Smooth muscle cell (in vitro differentiated cells): ENCODE measurements around the gene TNFAIP1. TPM values are rescaled to one million over a fixed set of nuclear protein-coding genes. Genes with fewer than 3 reads are reported as not detected.

ENCODE experiments used
- DNase-seq: peaks from one replicate; lab custom pipeline; 2025; ENCODE audit not compliant: unreplicated experiment; lab: John Stamatoyannopoulos, UW
- H2AFZ ChIP-seq: fragments of 200-600 bp; sonication (generic); 2 replicates; pipeline ENCODE4 v1.6.0; 2016; ENCODE audit warnings: antibody characterized with exemption, low read depth, mild to moderate bottlenecking
- H3F3A ChIP-seq: fragments of 200-600 bp; sonication (generic); 2 replicates; pipeline ENCODE4 v1.6.0; 2017; ENCODE audit warnings: antibody characterized with exemption, low read depth
- H3K27ac ChIP-seq: fragments of 200-600 bp; sonication (generic); 2 replicates; pipeline ENCODE4 v1.5.1; 2016; ENCODE audit warnings: low read depth, mild to moderate bottlenecking
- H3K27me3 ChIP-seq: fragments of 200-600 bp; sonication (generic); 2 replicates; pipeline ENCODE4 v1.6.1; 2016; ENCODE audit warnings: low read depth, mild to moderate bottlenecking
- H3K36me3 ChIP-seq: fragments of 200-600 bp; sonication (generic); 2 replicates; pipeline ENCODE4 v1.5.1; 2016; ENCODE audit warnings: low read depth
- H3K4me1 ChIP-seq: fragments of 200-600 bp; sonication (generic); 2 replicates; pipeline ENCODE4 v1.5.1; 2016; ENCODE audit warnings: low read depth
- H3K4me2 ChIP-seq: fragments of 200-600 bp; sonication (generic); 2 replicates; pipeline ENCODE4 v1.6.0; 2016; ENCODE audit warnings: mild to moderate bottlenecking
- H3K4me3 ChIP-seq: fragments of 200-600 bp; sonication (generic); 2 replicates; pipeline ENCODE4 v1.5.1; 2016; ENCODE audit warnings: mild to moderate bottlenecking
- H3K79me2 ChIP-seq: fragments of 200-600 bp; sonication (generic); 2 replicates; pipeline ENCODE4 v1.6.0; 2016; ENCODE audit warnings: low read depth, mild to moderate bottlenecking
- H3K9ac ChIP-seq: fragments of 200-600 bp; sonication (generic); 2 replicates; pipeline ENCODE4 v1.6.0; 2016; ENCODE audit warnings: low read depth
- H3K9me3 ChIP-seq: fragments of 200-600 bp; sonication (generic); replicated peaks from 2 replicates; pipeline ENCODE4 v1.5.1; 2016; ENCODE audit warnings: low read depth
- H4K20me1 ChIP-seq: fragments of 200-600 bp; sonication (generic); 2 replicates; pipeline ENCODE4 v1.6.0; 2016; ENCODE audit warnings: low read depth
- CTCF ChIP-seq: fragments of 200-600 bp; sonication (generic); IDR thresholded peaks from 2 replicates; pipeline ENCODE4 v1.5.1; 2017; ENCODE audit warnings: borderline replicate concordance, mild to moderate bottlenecking, antibody characterized with exemption; ENCODE audit not compliant: insufficient read depth, poor library complexity, severe bottlenecking
- WGBS: methylation state at CpG from one replicate; pipeline ENCODE4 v1.1.7; 2016; ENCODE audit warnings: low lambda C conversion rate; 5-methylcytosine and 5-hydroxymethylcytosine counted together
- polyA plus RNA-seq: library from polyadenylated mRNA; unstranded; fragments of >200 nt; fragmentation: Nextera tagmentation; extraction: Ambion mirVana; gene quantifications from 2 replicates; pipeline ENCODE4 v1.2.1, GENCODE V29; 2016
- total RNA-seq: library from RNA; depleted of rRNA; stranded (reverse); fragments of >200 nt; gene quantifications from 2 replicates; pipeline ENCODE4 v1.2.3, GENCODE V29; 2014

Gene TNFAIP1
- total and polyA plus RNA-seq, 2 experiments from 2014 or later: 75.0 to 81.0 TPM

DNA sequence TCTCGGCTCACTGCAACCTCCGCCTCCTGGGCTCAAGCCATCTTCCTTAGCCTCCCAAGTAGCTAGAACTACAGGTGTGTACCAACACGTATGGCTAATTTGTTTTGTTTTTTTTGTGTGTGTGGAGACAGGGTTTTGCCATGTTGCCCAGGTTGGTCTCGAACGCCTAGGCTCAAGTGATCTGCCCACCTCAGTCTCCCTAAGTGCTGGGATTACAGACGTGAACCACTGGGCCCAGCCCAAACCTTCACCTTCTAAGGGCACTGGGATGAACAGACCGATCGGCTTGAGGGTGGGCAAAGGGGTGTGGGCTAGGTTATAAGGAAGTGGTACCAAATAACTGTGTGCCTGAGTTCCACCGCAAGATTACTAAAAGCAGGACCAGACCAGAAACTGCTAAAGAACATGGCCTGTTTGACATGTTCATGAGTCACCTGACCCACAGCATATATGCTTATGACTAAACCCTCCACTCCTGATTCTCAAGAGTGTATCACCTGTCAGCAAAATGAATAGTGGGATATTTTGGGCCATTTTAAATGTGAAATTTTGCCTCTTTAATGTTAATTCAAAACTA is 8.4 kb upstream of the TNFAIP1 start:
- Histone ChIP-seq H3K36me3 (peaks cover 7% of the 10 kb centered on the region), H3K27me3 (no peaks in the 10 kb centered on the region), H3F3A (no peaks in the 10 kb centered on the region), H3K79me2 (peaks cover 17% of the 10 kb centered on the region), H2AFZ (no peak overlapping the region), H4K20me1 (peaks cover 11% of the 10 kb centered on the region), H3K27ac (peak overlapping the region; percentile 7), H3K9me3 (no peaks in the 10 kb centered on the region), H3K4me2 (no peak overlapping the region), H3K9ac (no peak overlapping the region), H3K4me1 (no peaks in the 10 kb centered on the region), H3K4me3 (no peak overlapping the region)
- no peak for TF ChIP-seq CTCF
- 97% methylated on average over 9 of the region's 9 CpGs for WGBS
- DNase-seq: no peak

- no peak overlapping the region for H2AFZ ChIP-seq
- no peaks in the 10 kb centered on the region for H3F3A ChIP-seq
- no peak overlapping the region for H3K4me2 ChIP-seq
- no peak for TF ChIP-seq CTCF
- no peaks in the 10 kb centered on the region for H3K4me1 ChIP-seq
- no peaks in the 10 kb centered on the region for H3K9me3 ChIP-seq
- H3K9ac ChIP-seq: no peak overlapping the region
- DNase-seq: no peak
- peaks cover 7% of the 10 kb centered on the region for H3K36me3 ChIP-seq
- 94% methylated on average over 3 of the region's 3 CpGs for WGBS
- H3K27me3 ChIP-seq: no peaks in the 10 kb centered on the region
- H3K27ac ChIP-seq: no peak overlapping the region
- peaks cover 16% of the 10 kb centered on the region for H4K20me1 ChIP-seq
- peaks cover 17% of the 10 kb centered on the region for H3K79me2 ChIP-seq
- no peak overlapping the region for H3K4me3 ChIP-seq
Measured at GRCh38 chr17:28327709-28328108, 7.9 kb upstream of the TNFAIP1 start.

DNA sequence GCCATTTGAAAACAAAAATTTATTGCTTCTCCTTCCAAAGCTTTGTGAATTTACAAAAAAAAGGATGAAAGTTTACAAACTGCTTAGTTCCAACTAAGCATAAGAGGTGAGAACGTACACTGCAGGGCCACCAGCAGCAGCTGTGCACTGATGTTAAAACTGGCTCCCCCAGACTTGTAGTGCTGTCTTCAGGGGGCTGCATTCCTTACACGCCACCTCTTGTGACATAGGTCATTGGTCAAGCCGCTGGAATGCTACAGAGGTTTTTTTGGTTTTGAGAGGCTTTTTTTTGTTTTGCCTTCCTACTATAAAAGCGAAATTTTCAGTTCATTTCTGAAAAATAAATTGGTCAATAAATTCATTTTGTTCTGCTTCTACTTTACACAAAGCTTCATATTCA is 7.2 kb upstream of the TNFAIP1 start:
- 87% methylated on average over 4 of the region's 4 CpGs for WGBS
- DNase-seq: no peak
- H3K4me3 ChIP-seq: no peak overlapping the region

More for the DNA sequence above, 7.2 kb upstream of the TNFAIP1 start:
- Histone ChIP-seq H2AFZ (no peak overlapping the region), H3K4me1 (no peaks in the 10 kb centered on the region), H4K20me1 (peaks cover 20% of the 10 kb centered on the region), H3K79me2 (peaks cover 16% of the 10 kb centered on the region), H3K4me2 (no peak overlapping the region), H3K27me3 (no peaks in the 10 kb centered on the region), H3K9ac (no peak overlapping the region), H3K27ac (no peak overlapping the region), H3K9me3 (no peaks in the 10 kb centered on the region), H3F3A (no peaks in the 10 kb centered on the region), H3K36me3 (peaks cover 7% of the 10 kb centered on the region)
- no peak for TF ChIP-seq CTCF
